Gastrocnemius medialis (tissue), 4 donors: ENCODE results near the gene ELAVL2.

Experiments used
- POLR2A ChIP-seq, 2 donors: fragments of 450-650 bp; IDR thresholded peaks; one replicate each; pipeline ENCODE4 v1.6.1; 2017; ENCODE audit warnings: antibody characterized with exemption in 2 of 2, mild to moderate bottlenecking in 2 of 2, moderate library complexity in 2 of 2
- TF ChIP-seq, protein P1 (sequence below), 5 experiments: fragments of 450-650 bp in 3 of 5; fragments of 200-600 bp in 2 of 5; sonication (generic) in 2 of 5; IDR thresholded peaks in 4 of 5; conservative IDR thresholded peaks in 1 of 5; 1 replicate in 4 of 5; 2 replicates in 1 of 5; pipeline ENCODE4 v1.5.1; 2016 to 2019; ENCODE audit warnings: antibody characterized with exemption in 5 of 5, mild to moderate bottlenecking in 3 of 5, moderate library complexity in 3 of 5

DNA sequence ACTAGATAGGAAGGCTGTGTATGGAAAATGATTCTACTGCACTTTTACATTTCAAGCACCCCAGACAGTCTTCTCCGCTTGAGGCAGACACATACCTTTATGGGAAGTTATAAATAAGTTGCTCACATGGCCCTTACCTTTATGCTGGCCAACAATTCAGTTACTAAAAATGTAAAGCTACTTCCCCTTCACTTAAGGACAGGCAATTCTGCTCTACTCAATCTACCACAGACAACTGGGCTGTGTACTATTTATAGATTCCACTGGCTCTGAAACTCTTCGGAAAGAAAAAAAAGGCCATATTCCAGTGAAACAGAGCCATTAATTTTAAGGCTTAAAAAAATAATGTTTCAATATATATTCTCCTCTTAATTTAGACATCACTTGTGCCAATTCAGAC is 59.4 kb downstream of the ELAVL2 start:
- no peak for TF ChIP-seq POLR2A (IDR thresholded peaks at IDR 0.05)
- TF ChIP-seq, protein P1, sequence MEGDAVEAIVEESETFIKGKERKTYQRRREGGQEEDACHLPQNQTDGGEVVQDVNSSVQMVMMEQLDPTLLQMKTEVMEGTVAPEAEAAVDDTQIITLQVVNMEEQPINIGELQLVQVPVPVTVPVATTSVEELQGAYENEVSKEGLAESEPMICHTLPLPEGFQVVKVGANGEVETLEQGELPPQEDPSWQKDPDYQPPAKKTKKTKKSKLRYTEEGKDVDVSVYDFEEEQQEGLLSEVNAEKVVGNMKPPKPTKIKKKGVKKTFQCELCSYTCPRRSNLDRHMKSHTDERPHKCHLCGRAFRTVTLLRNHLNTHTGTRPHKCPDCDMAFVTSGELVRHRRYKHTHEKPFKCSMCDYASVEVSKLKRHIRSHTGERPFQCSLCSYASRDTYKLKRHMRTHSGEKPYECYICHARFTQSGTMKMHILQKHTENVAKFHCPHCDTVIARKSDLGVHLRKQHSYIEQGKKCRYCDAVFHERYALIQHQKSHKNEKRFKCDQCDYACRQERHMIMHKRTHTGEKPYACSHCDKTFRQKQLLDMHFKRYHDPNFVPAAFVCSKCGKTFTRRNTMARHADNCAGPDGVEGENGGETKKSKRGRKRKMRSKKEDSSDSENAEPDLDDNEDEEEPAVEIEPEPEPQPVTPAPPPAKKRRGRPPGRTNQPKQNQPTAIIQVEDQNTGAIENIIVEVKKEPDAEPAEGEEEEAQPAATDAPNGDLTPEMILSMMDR (IDR thresholded peaks at IDR 0.05 in 4 of 5, conservative IDR thresholded peaks at IDR 0.05 in 1 of 5) = no peak
